ENCODE data around the gene NPHP3. TPM values are rescaled to one million over a fixed set of nuclear protein-coding genes. Genes with fewer than 3 reads are reported as not detected.

Gene NPHP3
- total and polyA plus RNA-seq, 3 donors from 2014 or later: 17.7 to 41.2 (median 40.9) TPM

- no peak overlapping the region for H3K27ac ChIP-seq
- H3K4me3 ChIP-seq: no peak overlapping the region
- H3K4me1 ChIP-seq: no peaks in the 10 kb centered on the region
- WGBS, 2 donors: 92 to 99% methylated on average over 5 of the region's 5 CpGs
- no peaks in the 10 kb centered on the region for H3K36me3 ChIP-seq (ENCODE audit: low read depth, missing control alignments)
- H3K27me3 ChIP-seq: no peaks in the 10 kb centered on the region
- DNase-seq: no peak
- intact Hi-C loops (cut with DNase I; ENCODE audit: low total_unique reads): no loop called here
- no peaks in the 10 kb centered on the region for H3K9me3 ChIP-seq
- no peak for TF ChIP-seq CTCF (IDR thresholded peaks at IDR 0.05)
- TF ChIP-seq POLR2A (IDR thresholded peaks at IDR 0.05): no peak
Observed at GRCh38 chr3:132679911-132680310, 42.3 kb downstream of the NPHP3 start.

GRCh38 chr3:132675408-132675807 lies 46.8 kb downstream of the NPHP3 start:
- intact Hi-C loops (cut with DNase I; ENCODE audit: low total_unique reads): no loop called here
- H3K4me1 ChIP-seq: no peaks in the 10 kb centered on the region
- no peaks in the 10 kb centered on the region for H3K9me3 ChIP-seq
- TF ChIP-seq CTCF (IDR thresholded peaks at IDR 0.05) (no peak), POLR2A (IDR thresholded peaks at IDR 0.05) (no peak)
- H3K4me3 ChIP-seq: no peak overlapping the region
- no peaks in the 10 kb centered on the region for H3K27me3 ChIP-seq
- no peak overlapping the region for H3K27ac ChIP-seq
- no peaks in the 10 kb centered on the region for H3K36me3 ChIP-seq (ENCODE audit: low read depth, missing control alignments)
- no peak for DNase-seq

- Histone ChIP-seq H3K27ac (peak overlapping the region in 1 of 2 donors; percentile 1), H3K9me3 (no peaks in the 10 kb centered on the region), H3K4me3 (no peak overlapping the region), H3K36me3 (ENCODE audit: low read depth, missing control alignments) (no peaks in the 10 kb centered on the region), H3K27me3 (no peaks in the 10 kb centered on the region), H3K4me1 (no peaks in the 10 kb centered on the region)
- 94 to 95% methylated on average over 5 of the region's 5 CpGs for WGBS, 2 donors
- TF ChIP-seq POLR2A (IDR thresholded peaks at IDR 0.05): no peak
- DNase-seq: no peak
- intact Hi-C loops (cut with DNase I; ENCODE audit: low total_unique reads): no loop called here
Observed at GRCh38 chr3:132669256-132669777, 52.9 kb downstream of the NPHP3 start.

GRCh38 chr3:132665230-132665745 lies 56.9 kb downstream of the NPHP3 start:
- no peak overlapping the region for H3K27ac ChIP-seq
- H3K27me3 ChIP-seq: no peaks in the 10 kb centered on the region
- peaks cover 7% of the 10 kb centered on the region for H3K4me1 ChIP-seq
- no peak overlapping the region for H3K4me3 ChIP-seq
- TF ChIP-seq POLR2A (IDR thresholded peaks at IDR 0.05): no peak
- no peak for TF ChIP-seq CTCF (IDR thresholded peaks at IDR 0.05)
- H3K36me3 ChIP-seq (ENCODE audit: low read depth, missing control alignments): no peaks in the 10 kb centered on the region
- intact Hi-C loops (cut with DNase I; ENCODE audit: low total_unique reads): no loop called here
- no peak for DNase-seq
- H3K9me3 ChIP-seq: no peaks in the 10 kb centered on the region
- 82 to 87% methylated on average over 3 of the region's 3 CpGs for WGBS, 2 donors

GRCh38 chr3:132662212-132662611 lies 60.0 kb downstream of the NPHP3 start:
- H3K9me3 ChIP-seq: no peaks in the 10 kb centered on the region
- no peaks in the 10 kb centered on the region for H3K36me3 ChIP-seq (ENCODE audit: low read depth, missing control alignments)
- H3K27ac ChIP-seq: no peak overlapping the region
- H3K4me1 ChIP-seq: peaks cover 10% of the 10 kb centered on the region
- no peaks in the 10 kb centered on the region for H3K27me3 ChIP-seq
- no peak for TF ChIP-seq CTCF (IDR thresholded peaks at IDR 0.05)
- TF ChIP-seq POLR2A (IDR thresholded peaks at IDR 0.05): no peak
- intact Hi-C loops (cut with DNase I; ENCODE audit: low total_unique reads): no loop called here
- DNase-seq: no peak
- no peak overlapping the region for H3K4me3 ChIP-seq

Data from testis (tissue), 3 donors.